Renal cortical epithelial cell (primary cell): ENCODE data around the gene ALDH8A1. TPM values are rescaled to one million over a fixed set of nuclear protein-coding genes. Genes with fewer than 3 reads are reported as not detected.

Experiments
- DNase-seq: peaks from one replicate; pipeline ENCODE4 v3.0.0-alpha.2; 2011; ENCODE audit warnings: low read depth
- total RNA-seq: library from RNA; depleted of rRNA; stranded (reverse); fragments of >200 nt; gene quantifications from 2 replicates; pipeline ENCODE4 v1.2.3, GENCODE V29; 2014

ALDH8A1 gene, protein sequence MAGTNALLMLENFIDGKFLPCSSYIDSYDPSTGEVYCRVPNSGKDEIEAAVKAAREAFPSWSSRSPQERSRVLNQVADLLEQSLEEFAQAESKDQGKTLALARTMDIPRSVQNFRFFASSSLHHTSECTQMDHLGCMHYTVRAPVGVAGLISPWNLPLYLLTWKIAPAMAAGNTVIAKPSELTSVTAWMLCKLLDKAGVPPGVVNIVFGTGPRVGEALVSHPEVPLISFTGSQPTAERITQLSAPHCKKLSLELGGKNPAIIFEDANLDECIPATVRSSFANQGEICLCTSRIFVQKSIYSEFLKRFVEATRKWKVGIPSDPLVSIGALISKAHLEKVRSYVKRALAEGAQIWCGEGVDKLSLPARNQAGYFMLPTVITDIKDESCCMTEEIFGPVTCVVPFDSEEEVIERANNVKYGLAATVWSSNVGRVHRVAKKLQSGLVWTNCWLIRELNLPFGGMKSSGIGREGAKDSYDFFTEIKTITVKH
- total RNA-seq, result 2.8 and 3.6 TPM in 2 replicates

DNA sequence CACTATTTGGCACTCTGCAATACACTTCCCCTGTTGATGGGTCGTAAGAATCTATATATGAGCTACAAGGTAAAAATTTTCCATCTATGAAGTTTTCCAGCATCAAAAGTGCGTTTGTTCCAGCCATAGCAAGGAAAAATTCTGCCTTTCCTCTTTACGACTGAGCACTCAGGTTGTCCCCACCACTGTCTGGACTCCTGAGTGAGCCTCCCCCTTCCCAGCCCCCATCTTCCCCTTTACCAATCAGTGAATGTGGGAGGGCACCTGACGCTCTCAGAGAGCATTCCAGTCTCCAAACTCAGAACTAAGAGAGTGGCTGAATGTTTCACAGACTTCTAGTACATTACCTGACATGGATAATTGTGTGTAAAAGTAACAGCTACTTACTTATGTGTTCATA is at the start of gene ALDH8A1:
Gene ALDH8A1 (minus strand): TSS at position 175 of the 400 bp plus-strand sequence. CDS start 48 bp downstream, at position 127.
- peak; percentile 47 for DNase-seq

DNA sequence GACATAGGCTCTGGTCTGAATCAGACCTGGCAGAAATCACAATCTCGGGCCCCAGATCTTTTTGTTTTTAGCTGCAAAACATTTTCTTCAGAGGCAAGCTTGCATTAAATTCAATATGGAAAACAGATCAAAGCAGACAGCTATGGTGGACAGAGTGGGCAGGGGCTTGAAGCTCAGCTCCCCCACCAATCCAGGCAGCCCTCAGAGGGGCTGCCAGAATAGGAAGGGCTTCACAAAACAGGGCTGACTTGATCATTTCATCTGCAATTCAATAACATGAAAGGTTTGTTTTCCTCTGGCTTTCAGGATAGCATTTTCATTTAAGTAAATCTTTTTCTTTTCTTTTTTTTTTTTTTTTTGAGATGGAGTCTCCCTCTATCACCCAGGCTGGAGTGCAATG is 49.2 kb upstream of the ALDH8A1 start:
- DNase-seq, result no peak

DNA sequence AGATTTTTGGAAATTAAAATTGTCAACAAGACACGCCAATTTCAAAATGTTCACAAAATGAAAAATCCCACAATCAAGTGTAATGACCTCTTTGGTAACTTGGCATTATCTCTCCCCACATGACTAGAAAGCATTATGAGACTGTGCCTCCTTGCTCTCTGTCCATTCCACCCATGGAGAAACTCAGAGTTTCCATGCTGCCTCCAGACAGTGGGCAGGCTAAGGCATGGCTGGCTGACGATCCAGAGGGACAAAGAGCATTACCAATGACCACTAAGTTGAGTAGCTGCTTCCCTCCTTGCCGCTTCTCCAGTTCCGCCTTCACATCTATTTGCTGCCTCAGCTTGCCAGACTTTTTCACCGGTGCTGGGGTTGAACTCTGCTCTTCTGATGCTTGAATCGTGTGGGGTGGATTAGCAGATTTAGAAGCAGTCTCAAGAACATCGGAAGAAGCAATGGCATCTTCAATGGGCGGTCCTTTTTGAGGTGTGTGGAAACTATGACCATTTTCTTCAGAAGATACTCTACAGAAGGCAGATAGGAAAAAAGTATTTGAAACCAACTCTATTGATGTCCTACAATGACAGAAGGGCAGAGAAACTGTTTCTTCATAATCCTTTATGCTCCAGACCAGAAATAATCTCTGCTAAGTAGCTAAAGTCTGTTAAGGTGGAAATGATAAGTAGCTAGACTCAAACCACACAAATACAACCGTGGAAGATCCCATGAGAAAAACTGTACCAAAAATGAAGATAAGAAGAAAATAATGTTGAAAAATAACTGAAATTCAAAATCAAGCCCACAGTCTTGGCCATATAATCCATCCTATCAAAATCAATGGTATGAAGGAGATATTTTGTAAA is 47.5 kb upstream of the ALDH8A1 start:
- no peak for DNase-seq

DNA sequence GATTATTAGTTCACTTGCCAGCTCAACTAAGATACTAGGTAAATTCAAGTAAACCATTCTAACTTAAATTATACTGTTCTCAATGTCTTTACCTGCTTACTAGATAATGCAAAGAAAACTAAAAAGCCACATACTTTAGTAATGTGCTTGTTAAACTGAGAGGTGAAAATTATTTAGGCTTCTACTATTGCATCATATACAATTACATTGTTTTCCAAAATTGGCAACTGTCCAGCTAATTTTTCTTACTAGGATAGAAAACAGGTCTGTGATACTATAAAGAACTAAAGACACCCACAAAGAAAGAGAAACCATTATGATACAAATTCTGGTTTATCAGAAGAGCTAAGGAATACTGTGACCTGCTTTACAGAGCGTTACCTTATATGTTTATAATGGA is 45.6 kb upstream of the ALDH8A1 start:
- DNase-seq, result no peak

DNA sequence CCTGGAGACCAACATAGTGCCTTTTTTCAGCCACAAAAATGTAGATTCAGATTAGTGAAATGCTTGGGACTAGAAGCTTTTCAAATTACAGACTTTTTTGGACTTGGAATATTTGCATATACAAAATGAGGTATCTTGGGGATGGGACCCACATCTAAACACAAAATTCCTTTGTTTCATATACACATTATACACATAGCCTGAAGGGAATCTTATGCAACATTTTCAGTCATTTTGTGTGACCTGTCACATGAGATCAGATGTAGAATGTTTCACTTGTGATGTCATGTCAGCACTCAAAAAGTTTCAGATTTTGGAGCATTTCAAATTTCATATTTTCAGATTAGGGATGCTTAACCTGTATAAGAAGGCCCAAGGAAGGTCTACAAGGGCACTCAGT is 44.5 kb upstream of the ALDH8A1 start:
- DNase-seq, result no peak

DNA sequence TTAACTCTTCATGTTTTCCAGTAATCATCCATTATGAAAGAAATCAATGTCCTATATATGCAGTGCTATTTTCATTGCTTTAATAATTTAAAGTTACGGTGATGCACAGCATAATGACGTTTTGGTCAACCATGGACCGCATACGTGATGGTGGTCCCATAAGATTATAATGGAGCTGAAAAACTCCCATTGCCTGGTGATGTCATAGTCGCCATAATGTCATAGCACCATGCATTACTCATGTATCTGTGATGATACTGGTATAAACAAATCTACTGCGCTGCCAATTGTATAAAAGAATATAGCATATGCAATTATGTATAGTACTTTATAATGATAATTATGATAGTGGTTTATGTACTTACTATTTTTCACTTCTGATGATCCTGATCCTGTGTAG is 42.3 kb upstream of the ALDH8A1 start:
- no peak for DNase-seq

DNA sequence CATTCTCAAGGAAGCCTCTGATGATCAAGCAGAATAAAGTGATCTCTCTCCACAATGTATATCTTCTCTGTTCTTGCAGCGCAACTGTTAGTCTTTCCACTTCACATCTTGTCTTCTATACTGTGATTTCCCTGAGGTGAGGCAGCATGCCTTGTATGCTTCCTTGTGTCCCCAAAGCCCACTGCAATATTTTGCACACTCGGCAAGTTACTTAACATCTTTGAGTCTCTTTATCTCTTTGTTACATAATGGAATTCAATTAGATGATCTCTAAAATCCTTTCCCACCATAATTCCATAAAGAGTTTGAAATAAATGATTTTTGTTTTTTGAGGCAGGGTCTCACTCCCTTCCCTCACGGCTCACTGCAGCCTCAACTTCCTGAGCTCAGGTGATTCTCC is 40.4 kb upstream of the ALDH8A1 start:
- no peak for DNase-seq

DNA sequence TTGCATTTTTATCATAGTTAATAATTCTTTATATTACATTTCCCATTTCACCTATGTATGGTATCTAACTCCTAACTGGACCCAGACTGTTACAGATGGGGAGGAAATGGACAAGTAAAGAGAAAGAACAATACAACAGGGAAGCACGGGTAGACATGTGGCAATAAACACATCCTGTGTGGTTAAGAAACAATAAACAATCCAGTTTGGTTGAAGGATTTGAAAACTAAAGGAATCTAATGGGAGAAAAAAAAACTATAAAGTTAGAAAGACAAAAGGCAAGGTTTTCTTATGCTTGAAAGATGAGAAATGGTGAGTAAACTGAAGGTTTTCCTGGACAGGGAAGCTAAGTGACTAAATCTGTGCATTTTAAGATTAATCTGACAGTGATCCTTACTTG is 34.9 kb upstream of the ALDH8A1 start:
- DNase-seq, result peak; percentile 40

DNA sequence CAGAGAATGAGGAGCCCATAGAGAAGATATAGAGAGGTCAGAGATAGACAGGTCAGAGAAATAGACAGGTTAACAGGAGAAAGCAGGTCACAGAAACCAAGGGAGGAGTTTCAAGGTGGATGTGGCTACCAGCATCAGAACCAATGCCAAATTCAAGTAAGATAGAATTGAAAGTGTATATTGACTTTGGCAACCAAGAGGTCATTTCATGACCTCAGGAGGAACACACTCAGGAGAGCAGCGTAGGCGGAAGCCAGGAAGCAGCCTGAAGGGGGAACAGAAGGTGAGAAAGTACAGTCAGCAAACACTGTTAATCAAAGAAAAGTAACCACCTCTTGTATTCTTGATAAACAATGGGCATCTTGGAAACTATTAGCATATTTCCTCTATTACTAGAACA is 33.9 kb upstream of the ALDH8A1 start:
- no peak for DNase-seq

DNA sequence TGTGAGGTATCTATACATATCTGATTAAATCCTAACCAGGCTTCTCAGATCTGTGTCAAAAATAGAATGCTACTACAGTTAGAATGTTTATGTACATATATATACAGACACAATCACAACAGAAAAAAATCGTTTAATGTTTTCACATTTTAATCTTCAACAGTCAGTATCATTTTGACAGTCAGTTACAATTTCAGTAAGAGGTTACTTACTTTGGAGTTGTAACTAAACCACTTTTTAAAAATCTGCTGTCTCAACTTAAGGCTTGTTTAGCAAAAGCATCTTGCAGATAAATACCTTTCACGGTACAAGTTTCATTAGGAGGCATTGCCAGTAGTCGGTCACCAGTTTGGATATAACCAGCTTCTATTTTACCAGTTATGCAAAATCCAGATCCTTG is 32.3 kb upstream of the ALDH8A1 start:
- DNase-seq, result no peak

DNA sequence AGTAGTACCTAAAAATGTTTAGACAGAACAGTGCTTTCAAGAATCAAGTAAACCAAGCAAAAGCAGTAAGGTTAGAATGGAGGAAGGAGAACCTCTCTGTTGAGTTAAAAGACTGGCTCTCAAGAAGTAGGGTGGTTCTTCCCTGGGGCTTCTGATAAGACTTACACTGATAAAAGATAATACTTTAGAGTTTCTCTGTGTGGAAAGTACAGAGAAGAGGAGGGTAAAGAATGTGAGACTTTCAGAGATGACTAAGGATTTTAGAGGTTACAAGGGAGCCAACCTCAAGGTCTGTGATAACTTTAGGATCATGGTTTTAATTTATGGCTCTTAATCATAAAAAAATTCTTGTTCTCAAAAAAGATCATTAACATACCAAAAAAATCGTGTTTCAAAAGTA is 30.9 kb upstream of the ALDH8A1 start:
- no peak for DNase-seq

DNA sequence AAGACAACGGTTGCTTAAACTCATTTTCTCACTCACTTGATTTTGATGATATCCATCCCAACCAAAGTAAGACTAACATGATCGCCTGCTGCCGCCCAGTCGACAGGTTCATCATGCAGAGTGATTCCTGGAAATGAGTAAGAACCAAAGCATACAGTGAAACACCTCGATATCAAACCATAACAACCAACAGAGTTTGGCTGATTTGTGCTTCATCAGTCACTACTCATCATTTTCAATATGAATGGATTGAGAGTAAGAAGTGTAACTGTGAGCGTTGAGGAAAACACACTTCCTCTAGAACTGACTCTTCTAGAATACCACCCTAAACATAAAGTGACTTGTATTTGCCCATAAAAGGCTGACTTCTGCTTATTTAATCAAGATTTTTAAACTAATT is 29.2 kb upstream of the ALDH8A1 start:
- no peak for DNase-seq

DNA sequence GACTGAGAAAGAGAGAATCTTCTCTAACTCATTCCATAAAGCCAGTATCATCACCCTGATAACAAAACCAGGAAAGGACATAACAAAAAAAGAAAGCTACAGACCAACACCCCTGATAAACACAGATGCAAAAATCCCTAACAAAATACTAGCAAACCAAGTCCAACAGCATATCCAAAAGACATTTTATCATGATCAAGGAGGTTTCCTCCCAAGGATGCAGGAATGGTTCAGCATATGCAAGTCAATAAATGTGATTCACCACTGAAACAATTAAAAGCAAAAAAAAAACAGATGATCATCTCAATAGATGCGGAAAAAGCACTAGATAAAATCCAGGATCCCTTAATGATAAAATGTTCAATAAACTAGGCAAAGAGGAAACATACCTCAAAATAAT is 24.5 kb upstream of the ALDH8A1 start:
- DNase-seq, result no peak

DNA sequence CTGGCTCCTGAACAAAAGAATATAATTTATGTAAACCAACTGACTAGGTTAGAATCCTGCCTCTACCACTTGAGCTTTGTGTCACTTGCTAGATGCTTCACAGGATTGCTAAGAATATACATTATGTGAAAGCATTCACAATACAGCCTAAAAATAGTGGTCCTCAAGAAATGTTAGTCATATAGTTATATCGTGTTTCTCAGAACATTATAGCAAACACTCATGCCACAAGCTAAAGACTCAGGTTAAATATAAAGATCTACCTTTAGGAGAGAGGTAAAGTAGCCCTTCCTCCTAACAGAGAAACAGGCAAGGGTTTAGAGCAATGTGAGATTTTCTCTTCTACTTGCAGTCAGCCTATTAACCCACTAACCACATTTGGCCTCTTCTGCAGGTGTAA is 17.8 kb upstream of the ALDH8A1 start:
- no peak for DNase-seq

DNA sequence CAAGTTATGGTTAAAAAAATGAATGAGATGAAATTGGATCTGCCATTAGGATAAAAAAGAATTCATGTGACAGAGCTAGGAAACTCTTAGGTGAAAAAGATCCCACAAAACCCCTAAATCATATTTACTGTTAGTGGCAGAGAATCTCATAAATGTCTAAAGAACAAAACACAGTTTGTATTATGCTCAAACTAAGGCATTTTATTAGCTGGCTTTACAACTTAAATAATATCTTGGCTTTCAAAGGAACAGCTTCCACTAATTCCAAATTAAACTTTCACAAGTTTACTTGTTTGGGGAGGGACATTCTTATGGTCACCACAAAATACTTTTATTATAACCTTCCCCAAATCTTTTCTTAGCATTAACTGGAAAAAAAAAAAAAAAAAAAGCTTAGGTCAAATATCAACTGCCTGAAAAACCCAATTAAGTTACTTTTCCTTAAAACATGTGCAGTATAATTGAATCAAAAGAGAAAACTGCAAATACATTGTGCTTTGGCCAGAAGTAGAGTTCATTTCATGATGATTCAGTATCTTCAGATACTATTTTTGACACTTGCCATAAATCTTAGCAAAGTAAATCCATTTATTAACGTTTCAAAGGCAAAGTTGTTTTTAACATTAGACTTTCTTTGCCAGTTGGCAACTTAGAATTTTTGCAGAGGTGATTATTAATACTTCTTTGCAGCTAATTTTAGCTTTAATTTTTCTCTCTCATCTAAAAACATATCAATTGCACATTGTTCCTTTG is 14.7 kb upstream of the ALDH8A1 start:
- no peak for DNase-seq

DNA sequence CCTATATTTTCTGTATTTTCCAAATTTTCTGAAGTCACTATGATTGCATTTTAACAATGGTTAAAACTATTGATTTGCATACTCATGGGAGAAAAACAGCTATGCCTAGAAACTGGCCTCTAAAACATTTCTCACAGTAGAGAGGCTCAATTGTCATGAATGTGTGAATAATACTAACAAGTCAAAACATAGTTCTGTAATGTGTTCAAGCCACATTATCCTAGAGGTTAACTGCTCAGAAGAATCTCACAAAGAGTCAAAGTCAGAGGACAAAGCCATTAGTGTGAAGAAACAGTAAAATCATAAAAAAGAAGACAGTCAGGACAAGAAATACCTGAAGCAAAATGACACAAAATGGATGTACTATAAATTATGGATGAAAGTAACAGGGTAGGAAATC is 12.5 kb upstream of the ALDH8A1 start:
- no peak for DNase-seq

DNA sequence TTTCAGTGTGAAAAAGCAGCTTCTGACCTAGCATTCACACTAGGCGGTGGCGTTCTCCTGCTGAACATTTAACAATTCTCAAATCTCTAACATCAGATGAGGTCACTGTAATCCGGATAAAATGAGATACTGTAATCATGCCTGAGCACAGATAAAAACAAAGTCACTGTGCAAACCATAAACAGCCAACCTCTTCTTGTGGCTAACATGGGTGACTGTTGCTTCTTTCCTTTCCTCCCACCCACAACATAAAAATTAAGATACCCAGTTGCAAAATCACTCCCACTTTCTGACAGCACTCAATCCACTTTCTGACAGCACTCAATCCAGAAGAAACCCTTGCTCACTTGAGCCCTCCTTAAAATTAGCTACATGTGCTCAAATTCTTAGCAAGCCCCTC is 11.5 kb upstream of the ALDH8A1 start:
- DNase-seq, result no peak

DNA sequence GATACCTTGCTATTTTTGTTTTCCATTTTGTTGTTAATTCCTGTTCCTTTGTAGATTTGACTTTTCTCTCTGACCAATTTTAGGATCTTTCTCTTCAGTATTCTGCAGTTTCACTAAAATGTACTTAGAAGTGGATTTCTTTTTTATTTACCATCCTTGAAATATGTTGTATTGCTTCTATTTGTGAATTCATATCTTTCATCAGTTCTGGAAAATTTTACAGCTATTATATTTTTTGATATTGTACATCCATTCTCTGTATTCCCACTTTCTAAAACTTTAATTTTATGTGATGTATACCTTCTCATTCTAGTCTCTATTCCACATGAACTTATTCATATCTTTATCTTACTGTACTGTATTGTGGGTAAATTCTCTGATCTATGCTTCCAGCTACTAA is 9.7 kb upstream of the ALDH8A1 start:
- no peak for DNase-seq

DNA sequence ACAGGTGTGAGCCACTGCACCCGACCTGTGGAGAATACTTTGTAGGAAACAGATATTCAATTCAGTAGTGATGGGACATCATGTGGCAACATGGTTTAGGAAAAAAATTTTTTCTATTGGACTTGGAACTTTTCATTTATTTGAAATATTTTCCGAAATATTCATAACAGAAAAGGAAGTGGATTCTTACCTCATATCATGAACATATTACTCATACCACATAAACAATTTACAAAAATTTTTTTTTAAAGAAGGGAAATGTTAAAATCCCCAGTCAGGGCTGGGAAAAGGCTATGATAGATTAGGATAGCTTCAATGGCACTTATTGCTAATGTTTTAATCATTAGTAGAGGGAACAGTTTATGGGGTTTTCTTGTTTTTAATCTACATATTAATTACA is 6.8 kb upstream of the ALDH8A1 start:
- no peak for DNase-seq

DNA sequence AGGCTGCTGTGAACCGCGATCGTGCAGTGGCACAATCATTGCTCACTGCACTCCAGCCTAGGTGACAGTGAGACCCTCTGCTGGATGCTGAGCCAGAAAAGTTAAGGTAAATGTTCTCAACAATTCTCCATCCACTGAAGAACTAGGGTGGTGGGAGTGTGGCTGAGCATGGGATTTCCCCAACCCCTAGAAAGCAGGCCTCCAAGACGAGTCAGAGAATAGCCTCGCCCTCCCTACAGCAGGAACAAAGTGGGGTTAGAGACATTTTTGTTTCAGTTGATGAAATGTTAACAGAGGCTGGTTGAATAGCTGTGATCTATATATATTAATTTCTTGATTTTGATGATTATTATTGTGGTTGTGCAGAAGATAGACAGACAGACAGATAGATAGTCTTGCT is 6.1 kb upstream of the ALDH8A1 start:
- DNase-seq, result no peak

DNA sequence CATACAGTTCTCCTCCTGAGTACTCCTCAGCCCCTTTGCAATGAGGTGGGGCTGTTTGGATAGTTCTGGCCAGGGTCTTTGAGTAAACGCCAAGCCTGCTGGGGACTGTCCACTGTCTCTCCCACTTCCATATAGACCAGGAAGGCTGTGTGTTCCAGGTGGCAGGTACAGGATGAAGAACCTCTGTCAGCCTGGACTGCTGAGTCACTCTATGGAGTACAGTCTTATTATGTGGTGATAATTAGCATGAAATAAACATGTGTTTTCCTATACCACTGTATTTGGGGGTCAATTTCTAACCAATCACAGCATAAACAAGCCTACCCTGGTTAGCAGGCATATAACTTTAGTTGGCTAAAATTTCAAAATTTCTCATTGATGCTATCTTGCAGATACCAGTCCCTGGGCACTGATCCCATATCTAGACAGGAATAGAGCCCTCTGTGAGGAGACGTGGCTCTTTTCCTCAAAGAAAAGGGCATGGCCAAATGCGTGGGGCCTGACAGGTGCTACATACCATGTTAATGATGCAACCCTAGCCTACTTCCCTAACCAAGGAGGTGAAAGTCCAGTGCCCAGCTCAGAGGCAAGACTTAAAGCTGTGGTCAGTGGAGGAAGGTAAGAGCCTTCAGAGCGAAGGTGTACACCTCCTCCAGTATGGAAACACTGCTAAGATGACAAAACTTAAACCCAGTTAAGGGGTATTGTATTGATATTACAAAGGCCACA is 4.5 kb upstream of the ALDH8A1 start:
- DNase-seq, result no peak
